Fibroblast of upper back skin (primary cell): Measurements from ENCODE around the gene REEP2.
"Not testable (repeated sequence)": the region's sequence is repeated elsewhere in the genome, so short reads cannot be mapped to it uniquely, and the experiment has no call there.

Experiments
- DNase-seq: peaks from one replicate; pipeline ENCODE4 v3.0.0-alpha.2; 2013

Gene REEP2

DNA sequence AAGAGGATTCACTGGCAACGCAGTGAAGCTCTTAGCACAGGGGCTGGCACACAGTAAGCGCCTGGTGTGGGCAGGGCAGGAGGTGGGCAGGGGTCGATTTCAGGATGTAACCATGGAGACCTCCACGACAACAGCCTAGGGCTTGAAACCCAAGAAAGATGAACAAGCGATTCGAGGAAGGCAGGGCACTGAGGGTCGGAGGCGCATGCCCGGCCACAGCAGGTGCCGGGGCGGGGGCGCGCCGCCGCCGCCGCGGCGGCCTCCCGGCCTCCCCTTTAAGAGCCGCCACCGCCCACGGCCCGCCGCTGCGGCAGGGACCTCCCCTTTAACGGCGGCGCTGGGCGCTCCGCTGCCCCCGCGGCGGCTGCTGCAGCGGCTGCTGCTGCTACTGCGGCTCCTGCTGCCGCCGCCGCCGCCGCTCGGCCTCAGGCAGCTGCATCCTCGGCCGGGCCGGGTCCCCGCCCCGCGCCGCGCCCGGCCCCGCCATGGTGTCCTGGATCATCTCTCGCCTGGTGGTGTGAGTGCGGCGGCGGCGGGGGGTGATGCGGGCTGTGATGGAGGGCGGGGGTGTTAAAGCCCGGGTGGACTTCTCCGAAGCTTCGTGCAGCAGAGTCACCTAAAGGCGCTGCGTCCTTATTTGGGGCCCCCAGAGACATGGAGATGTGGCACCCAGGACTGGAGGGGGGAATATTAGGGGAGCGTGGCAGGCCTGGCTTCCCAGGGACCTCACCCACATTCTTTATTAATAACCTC lies at the start of gene REEP2:
Gene REEP2, plus strand, starts transcription at position 334 of the 753 bp plus-strand sequence. Its CDS starts 152 bp downstream, at position 486.
- DNase-seq: peak; percentile 29

- DNase-seq: no peak
Measured at GRCh38 chr5:138389332-138389731, 49.5 kb upstream of the REEP2 start.

DNA sequence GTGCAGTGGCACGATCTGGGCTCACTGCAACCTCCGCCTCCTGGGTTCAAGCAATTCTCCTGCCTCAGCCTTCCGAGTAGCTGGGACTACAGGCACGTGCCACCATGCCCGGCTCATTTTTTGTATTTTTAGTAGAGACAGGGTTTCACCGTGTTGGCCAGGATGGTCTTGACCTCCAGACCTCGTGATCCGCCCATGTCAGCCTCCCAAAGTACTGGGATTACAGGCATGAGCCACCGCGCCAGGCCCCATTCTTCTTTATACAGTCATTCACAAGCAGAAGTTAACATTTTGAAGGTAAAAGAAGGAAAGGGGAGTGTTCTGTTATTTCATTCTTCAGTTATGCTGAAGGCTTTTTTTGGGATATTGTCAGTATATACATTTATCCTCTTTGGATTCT lies 48.9 kb upstream of the REEP2 start:
- DNase-seq: not testable (repeated sequence)

DNA sequence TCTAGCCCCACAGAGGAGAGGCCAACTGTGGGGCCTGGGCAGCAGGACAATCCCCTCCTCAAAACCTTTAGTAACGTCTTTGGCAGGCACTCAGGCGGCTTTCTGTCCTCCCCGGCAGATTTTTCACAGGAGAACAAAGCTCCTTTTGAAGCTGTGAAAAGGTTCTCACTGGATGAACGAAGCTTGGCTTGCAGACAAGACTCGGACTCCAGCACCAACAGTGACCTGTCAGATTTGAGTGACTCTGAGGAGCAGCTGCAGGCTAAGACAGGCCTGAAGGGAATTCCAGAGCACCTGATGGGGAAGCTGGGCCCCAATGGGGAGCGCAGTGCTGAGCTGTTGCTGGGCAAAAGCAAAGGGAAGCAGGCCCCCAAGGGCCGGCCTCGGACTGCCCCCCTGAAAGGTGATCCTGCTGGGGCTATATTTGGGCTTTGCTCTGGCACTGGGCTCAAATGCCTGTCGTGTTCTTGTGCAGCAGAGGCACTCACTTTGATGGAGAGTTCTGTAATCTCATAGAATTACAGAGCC lies 46.9 kb upstream of the REEP2 start:
- no peak for DNase-seq

GRCh38 chr5:138402640-138403039 lies 36.2 kb upstream of the REEP2 start:
- no peak for DNase-seq

- DNase-seq: no peak
Measured at GRCh38 chr5:138408023-138408422, 30.8 kb upstream of the REEP2 start.

GRCh38 chr5:138410996-138411640 lies 27.7 kb upstream of the REEP2 start:
- DNase-seq: peak; percentile 17

GRCh38 chr5:138418444-138418843 lies 20.4 kb upstream of the REEP2 start:
- no peak for DNase-seq

DNA sequence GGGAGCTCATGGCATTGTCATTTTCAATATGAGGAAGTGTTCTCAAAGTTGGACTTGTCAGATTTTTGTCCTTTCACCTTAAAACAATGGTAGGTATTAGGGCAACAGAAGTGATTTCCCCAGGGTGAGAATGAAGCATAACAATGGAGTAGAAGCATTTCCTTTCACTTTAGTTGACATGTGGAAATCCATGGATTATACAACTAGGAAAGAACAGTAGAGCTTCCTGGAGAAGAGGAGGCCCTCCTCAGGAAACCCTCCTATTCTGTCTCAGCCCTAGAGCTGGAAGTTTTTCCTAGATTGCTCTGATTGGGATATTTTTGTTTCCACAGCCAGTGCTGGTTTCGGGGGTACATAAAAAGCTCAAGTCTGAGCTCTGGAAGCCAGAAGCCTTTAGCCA lies 13.8 kb upstream of the REEP2 start:
- DNase-seq: no peak

DNA sequence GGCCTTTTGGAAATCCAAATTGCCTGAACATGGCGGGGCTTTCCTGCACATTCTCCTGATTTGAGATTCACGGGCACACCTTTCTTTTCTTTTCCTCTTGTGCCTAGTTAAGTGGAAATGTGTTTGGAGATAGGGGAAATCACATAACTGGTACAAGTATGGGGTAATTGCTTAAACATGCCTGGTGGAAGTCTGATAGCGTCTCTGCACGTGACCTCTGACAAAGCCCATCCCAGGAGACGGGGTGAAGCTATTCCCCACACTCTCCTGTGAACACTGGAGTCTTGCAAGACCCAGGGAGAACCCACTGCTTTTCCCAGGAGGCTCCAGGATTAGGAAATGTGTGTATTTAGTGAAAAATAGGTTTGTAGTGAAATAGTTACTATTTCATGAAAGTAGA lies 2.9 kb upstream of the REEP2 start:
- DNase-seq: no peak

DNA sequence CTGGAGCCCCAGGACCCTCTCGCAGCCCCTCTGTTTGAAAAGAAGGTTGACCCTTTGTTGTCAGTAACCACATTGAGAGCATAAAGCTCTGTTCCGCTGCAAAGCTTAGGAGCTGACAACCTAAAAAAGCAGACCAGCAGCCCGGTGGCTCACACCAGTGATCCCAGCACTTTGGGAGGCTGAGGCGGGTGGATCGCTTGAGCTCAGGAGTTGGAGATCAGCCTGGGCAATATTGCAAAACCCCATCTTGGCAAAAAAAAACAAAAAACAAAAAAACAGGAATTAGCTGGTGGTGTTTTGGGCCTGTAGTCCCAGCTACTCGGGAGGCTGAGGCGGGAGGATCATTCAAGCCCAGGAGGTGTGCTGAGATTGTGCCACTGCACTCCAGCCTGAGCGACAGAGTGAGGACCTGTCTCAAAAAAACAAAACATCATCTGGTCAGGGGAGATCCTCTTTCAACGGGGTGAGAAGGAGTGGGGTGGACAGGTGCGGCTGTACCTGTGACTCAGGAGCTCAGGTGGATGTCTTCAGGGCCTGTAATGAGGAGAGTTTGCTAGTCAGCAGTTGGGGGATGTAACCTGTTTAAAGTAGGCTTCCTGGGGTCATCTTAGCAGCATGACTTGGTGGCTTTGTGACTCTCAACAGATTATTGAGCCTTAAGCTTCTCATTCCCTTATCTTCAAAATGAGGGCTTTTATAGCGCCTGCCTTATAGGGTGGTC lies 694 bp upstream of the REEP2 start:
- DNase-seq: no peak

GRCh38 chr5:138439477-138440158 lies 761 bp downstream of the REEP2 start:
- peak; percentile 4 for DNase-seq

DNA sequence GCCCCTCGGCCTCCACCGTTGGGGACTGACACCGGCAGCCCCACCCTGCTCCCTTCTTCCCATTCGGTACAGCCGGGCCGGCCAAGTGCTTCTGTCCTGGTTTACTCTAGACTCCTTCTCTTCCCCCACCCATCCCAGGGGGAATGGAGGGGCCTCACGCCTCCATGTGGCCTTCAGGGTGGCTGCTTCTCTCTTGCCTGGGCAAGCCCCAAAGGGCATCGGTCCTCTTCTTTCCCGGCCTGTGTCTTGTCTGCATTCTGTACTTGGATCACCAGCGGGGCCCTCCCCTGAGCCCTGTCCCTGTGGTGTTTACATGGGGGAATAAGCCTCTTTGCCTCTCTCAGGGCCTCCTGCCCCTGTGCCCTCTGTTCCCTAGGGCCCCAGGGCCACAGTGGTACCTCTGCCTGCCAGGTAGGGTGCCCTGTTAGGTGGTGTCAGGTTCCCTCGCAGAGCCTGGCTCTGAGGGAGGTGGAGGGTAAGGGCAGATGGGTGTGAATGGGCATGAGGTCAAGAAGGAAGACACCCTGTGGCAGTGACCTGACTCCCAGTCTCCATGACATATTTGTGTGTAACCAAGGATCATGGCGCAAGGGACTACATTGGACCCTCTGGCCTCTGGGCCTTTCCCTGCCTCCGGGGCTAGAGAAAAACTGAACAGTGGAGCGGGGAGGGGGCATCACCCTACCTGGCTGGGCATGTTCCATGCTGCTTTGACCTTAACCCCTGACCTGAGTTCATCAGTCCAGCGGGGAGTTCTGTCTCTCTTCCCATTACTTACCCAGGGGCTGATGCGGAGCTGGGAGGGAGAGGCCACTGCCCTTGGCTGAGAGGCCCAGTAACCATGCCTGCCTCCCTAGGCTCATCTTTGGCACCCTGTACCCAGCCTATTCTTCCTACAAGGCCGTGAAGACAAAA lies 1.6 kb downstream of the REEP2 start:
- DNase-seq: no peak

GRCh38 chr5:138441221-138441620 lies 2.4 kb downstream of the REEP2 start:
- no peak for DNase-seq

DNA sequence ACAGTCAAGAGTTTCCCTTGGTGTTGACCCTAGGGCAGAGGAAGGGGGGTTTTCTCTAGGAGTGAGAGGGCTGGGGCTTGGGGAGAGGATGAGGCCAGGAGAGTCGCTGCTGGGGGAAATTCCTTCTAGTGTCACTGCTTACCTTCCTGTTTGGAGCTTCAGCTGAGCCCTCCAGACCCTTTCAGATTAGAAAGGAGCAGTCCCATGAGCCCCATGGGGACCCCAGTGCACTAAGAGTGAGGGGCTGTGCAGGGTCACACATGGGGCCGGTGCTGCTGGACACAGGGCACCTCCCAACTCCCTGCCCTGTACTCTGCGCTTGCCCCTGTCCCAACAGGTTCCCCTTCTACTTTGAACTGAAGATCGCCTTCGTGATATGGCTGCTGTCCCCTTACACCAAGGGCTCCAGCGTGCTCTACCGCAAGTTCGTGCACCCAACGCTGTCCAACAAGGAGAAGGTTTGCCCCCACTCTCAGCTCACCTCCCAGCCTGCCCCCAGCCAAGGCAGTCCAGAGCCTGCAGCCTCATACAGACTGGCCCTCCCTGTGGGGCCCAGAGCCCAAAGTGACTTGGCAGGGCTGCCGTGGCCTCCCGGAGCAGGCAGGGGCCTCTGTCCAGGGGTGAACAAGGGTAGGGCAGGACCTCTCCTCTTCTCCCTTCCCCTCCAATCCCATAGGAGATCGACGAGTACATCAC lies 5.4 kb downstream of the REEP2 start:
- DNase-seq: no peak

DNA sequence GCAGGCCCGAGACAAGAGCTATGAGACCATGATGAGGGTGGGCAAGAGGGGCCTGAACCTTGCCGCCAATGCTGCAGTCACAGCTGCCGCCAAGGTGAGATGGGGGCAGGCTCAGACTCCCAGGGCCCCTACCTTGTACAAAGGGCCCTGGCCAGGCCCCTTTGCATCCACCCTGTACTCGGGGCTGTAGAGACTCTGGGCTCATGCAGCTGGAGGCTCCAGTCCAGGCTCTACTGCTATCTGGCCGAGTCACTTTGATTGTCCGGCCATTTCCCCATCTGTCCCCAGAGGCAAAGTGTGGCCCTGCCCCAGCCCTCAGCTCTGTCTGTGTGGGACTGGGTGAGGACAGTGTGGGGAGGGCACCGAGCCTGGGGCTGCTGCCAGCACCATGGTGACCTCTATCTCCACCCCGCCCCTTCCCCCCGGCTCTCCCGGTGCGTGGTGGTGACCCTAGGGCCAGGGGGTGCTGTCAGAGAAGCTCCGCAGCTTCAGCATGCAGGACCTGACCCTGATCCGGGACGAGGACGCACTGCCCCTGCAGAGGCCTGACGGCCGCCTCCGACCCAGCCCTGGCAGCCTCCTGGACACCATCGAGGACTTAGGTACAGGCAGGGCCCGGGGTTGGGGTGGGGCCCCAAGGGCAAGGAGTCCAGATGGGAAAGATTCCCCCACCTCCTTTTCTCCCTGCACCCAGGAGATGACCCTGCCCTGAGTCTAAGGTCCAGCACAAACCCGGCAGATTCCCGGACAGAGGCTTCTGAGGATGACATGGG lies 6.1 kb downstream of the REEP2 start:
- DNase-seq: no peak

- no peak for DNase-seq
Measured at GRCh38 chr5:138445547-138446271, 6.9 kb downstream of the REEP2 start.

DNA sequence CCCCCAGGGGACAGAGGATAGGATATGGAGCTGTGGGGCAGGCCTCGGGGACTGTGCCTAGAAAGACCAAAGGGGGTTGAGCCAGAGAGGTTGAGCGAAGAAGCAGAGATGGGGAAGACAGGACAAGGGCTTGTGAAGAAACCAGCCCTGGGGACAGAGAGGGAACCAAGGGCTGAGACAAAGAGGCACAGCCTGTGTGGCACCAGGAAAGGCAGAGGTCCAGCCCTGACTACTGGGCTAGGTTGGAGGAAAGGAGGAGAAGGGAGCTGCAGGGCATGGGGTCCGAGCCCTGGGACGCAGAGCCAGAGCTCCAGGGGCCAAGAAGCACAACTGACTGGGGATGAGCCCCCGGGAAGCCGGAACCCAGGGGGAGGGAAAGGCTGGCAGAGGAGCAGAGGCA lies 9.2 kb downstream of the REEP2 start:
- DNase-seq: no peak

DNA sequence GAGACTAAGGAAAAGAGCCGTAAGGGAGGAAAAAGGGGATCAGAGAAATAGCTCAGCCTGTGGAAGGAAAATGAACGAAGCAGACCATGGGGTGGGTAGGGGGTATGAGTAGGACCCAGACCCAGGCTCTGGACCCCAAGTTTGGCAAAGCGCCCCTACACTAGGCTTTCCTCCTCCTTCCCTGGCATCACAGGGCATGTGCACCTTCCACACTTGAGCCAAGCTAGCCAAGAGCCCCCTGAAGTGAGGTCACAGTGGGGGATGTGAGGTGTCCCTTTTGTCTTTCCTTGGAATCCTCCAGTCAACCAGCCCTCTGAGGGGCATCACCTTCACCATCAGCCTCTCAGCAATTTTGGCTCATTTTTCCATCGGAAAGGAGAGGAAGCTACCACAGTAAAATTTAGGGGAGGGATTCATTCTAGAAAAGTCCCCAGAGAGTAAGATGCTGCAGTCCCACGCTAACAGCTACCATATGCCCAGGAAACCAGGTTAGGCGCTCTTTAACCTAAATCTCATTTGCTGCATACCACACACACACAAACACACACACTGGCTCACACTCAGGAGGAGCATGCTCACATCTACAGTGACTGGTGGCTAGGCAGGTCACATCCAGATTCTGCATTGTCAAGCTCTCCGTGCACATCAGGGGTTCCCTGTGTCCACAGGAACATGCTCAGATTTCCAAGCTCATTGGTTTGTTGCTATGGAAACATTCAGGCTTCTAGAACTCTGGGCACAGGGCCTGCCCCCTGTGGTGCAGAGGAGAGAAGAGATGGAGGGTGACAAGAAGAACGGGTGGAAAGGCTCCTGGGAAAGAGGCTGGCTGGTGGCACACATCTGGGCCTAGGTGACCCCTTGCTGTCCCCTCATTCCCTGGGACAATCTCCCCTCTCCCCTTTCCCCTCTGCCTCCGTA lies 9.9 kb downstream of the REEP2 start:
- DNase-seq: peak; percentile 68
